GM12878 (cell line): ENCODE results near the gene MEDAG. TPM values are rescaled to one million over a fixed set of nuclear protein-coding genes. Genes with fewer than 3 reads are reported as not detected.

ENCODE experiments used
- CBFB ChIP-seq: IDR thresholded peaks from 2 replicates; pipeline ENCODE4 v1.6.1; 2016; ENCODE audit warnings: antibody characterized with exemption, low read depth
- DPF2 ChIP-seq: fragments of 450-650 bp; IDR thresholded peaks from 2 replicates; pipeline ENCODE4 v1.6.1; 2017; ENCODE audit warnings: mild to moderate bottlenecking
- ESRRA ChIP-seq: IDR thresholded peaks from 2 replicates; pipeline ENCODE4 v1.6.1; 2012; ENCODE audit warnings: mild to moderate bottlenecking, low read length, improper control_type of control experiment
- ETV6 ChIP-seq, 2 experiments: fragments of 450-650 bp in 1 of 2; IDR thresholded peaks in 1 of 2; conservative IDR thresholded peaks in 1 of 2; 2 replicates each; pipeline ENCODE4 v1.6.1; 2014; ENCODE audit warnings: antibody characterized with exemption in 1 of 2, borderline replicate concordance in 1 of 2, low read depth in 1 of 2, mild to moderate bottlenecking in 1 of 2, moderate library complexity in 1 of 2
- MYC ChIP-seq: IDR thresholded peaks from 2 replicates; pipeline ENCODE4 v1.6.1; 2011; ENCODE audit warnings: mild to moderate bottlenecking, low read length, moderate library complexity, inconsistent platforms; ENCODE audit not compliant: insufficient read depth, insufficient replicate concordance, insufficient read length, severe bottlenecking
- NFIC ChIP-seq: IDR thresholded peaks from 2 replicates; pipeline ENCODE4 v1.6.1; 2012; ENCODE audit warnings: low read depth, mild to moderate bottlenecking, inconsistent platforms, low read length, moderate library complexity
- NFXL1 ChIP-seq: fragments of 450-650 bp; IDR thresholded peaks from 2 replicates; pipeline ENCODE4 v1.6.1; 2017; ENCODE audit warnings: antibody characterized with exemption, mild to moderate bottlenecking, borderline replicate concordance
- POLR2AphosphoS2 ChIP-seq: IDR thresholded peaks from 2 replicates; pipeline ENCODE4 v1.6.1; 2011; ENCODE audit warnings: low read depth, mild to moderate bottlenecking, low read length, improper control_type of control experiment, moderate library complexity
- SUZ12 ChIP-seq: fragments of 200-600 bp; sonication (generic); IDR thresholded peaks from one replicate; pipeline ENCODE4 v1.6.1; 2018; ENCODE audit warnings: antibody characterized with exemption, mild to moderate bottlenecking; ENCODE audit not compliant: unreplicated experiment
- ZZZ3 ChIP-seq: IDR thresholded peaks from 2 replicates; pipeline ENCODE4 v1.6.1; 2011; ENCODE audit warnings: low read depth; ENCODE audit not compliant: control insufficient read depth, insufficient read length
- polyA plus RNA-seq, 11 experiments: library from polyadenylated mRNA; depleted of rRNA in 4 of 11; unstranded in 6 of 11; stranded (reverse) in 5 of 11; fragments of >200 nt; fragmentation: Nextera tagmentation in 4 of 11; fragmentation: Illumina TruSeq in 1 of 11; extraction: Ambion mirVana in 4 of 11; extraction: Trizol in 1 of 11; gene quantifications; 1 replicate in 1 of 11; 2 replicates in 10 of 11; pipeline versions ENCODE4 v1.2.1 to v1.2.3, GENCODE V29; 2011 to 2016; ENCODE audit warnings: inconsistent platforms in 2 of 11, missing spikeins in 2 of 11, low read depth in 1 of 11
- total RNA-seq, 4 experiments: library from RNA; depleted of rRNA in 3 of 4; stranded (reverse); fragments of >200 nt in 3 of 4; fragmentation: Illumina TruSeq in 1 of 4; extraction: Trizol in 1 of 4; gene quantifications; 2 replicates each; pipeline versions ENCODE4 v1.2.1 to v1.2.3, GENCODE V29; 2013 to 2021
- TF ChIP-seq, protein P1 (sequence below): fragments of 450-650 bp; formaldehyde crosslinking; IDR thresholded peaks from 2 replicates; pipeline ENCODE4 v1.4.0; 2022; ENCODE audit warnings: mild to moderate bottlenecking, moderate library complexity
- TF ChIP-seq, protein P2 (sequence below): IDR thresholded peaks from 2 replicates; pipeline ENCODE4 v1.6.1; 2012; ENCODE audit warnings: low read depth, low read length, improper control_type of control experiment
- TF ChIP-seq, protein P3 (sequence below): fragments of 450-650 bp; IDR thresholded peaks from 2 replicates; pipeline ENCODE4 v1.6.1; 2016; ENCODE audit warnings: mild to moderate bottlenecking
- TF ChIP-seq, protein P4 (sequence below), 3 experiments: IDR thresholded peaks in 2 of 3; conservative IDR thresholded peaks in 1 of 3; 2 replicates each; pipeline ENCODE4 v1.5.1; 2011; ENCODE audit warnings: low read depth in 3 of 3, low read length in 3 of 3, mild to moderate bottlenecking in 3 of 3, control low read depth in 2 of 3, moderate library complexity in 2 of 3, inconsistent platforms in 1 of 3, mixed read lengths in 1 of 3; ENCODE audit not compliant: control insufficient read depth in 2 of 3, insufficient read depth in 1 of 3; ENCODE audit errors: extremely low read depth in 1 of 3

The MEDAG gene
- total and polyA plus RNA-seq, 10 of the 15 experiments (the other 5 are each of a cell fraction or from before 2014, with no cell fraction given) = 0.03 TPM; not detected in 9

DNA sequence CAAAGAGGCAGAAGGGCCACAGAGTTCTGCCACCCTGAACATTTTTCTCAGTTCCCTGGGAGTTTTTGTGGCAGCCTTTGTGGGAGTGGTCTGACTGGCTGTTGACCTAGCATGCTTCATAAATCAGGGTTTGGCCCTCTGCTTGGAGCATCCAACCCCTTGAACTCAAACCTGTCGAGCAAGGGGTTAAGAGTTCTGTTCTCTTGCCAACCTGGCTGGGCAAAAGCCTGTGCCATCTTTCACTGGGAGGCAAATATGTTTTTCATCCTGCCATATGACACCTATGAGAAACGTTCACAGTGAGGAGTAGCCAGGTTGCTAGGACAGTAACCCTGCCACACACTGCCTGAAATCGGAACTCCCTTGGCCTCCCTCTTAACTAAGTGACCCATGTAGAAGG is 18.6 kb downstream of the MEDAG start (continued):
- TF ChIP-seq POLR2AphosphoS2 = no peak
- TF ChIP-seq SUZ12 = no peak
- TF ChIP-seq MYC = no peak
- no peak for TF ChIP-seq NFIC
- TF ChIP-seq, protein P1, sequence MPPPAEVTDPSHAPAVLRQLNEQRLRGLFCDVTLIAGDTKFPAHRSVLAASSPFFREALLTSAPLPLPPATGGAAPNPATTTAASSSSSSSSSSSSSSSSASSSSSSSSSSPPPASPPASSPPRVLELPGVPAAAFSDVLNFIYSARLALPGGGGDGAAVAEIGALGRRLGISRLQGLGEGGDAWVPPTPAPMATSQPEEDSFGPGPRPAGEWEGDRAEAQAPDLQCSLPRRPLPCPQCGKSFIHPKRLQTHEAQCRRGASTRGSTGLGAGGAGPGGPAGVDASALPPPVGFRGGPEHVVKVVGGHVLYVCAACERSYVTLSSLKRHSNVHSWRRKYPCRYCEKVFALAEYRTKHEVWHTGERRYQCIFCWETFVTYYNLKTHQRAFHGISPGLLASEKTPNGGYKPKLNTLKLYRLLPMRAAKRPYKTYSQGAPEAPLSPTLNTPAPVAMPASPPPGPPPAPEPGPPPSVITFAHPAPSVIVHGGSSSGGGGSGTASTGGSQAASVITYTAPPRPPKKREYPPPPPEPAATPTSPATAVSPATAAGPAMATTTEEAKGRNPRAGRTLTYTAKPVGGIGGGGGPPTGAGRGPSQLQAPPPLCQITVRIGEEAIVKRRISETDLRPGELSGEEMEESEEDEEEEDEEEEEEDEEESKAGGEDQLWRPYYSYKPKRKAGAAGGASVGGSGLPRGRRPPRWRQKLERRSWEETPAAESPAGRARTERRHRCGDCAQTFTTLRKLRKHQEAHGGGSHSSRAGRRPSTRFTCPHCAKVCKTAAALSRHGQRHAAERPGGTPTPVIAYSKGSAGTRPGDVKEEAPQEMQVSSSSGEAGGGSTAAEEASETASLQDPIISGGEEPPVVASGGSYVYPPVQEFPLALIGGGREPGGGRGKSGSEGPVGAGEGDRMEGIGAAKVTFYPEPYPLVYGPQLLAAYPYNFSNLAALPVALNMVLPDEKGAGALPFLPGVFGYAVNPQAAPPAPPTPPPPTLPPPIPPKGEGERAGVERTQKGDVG (CRISPR knock-in tag) = no peak
- TF ChIP-seq ETV6 (conservative IDR thresholded peaks at IDR 0.05 in 1 of 2, IDR thresholded peaks at IDR 0.05 in 1 of 2; ENCODE audit: borderline replicate concordance in 1 of 2, low read depth in 1 of 2) = no peak
- TF ChIP-seq ZZZ3 = no peak
- TF ChIP-seq, protein P2, sequence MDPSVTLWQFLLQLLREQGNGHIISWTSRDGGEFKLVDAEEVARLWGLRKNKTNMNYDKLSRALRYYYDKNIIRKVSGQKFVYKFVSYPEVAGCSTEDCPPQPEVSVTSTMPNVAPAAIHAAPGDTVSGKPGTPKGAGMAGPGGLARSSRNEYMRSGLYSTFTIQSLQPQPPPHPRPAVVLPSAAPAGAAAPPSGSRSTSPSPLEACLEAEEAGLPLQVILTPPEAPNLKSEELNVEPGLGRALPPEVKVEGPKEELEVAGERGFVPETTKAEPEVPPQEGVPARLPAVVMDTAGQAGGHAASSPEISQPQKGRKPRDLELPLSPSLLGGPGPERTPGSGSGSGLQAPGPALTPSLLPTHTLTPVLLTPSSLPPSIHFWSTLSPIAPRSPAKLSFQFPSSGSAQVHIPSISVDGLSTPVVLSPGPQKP = no peak
- TF ChIP-seq CBFB = no peak
- no peak for TF ChIP-seq NFXL1
- TF ChIP-seq DPF2 = no peak
- TF ChIP-seq, protein P3, sequence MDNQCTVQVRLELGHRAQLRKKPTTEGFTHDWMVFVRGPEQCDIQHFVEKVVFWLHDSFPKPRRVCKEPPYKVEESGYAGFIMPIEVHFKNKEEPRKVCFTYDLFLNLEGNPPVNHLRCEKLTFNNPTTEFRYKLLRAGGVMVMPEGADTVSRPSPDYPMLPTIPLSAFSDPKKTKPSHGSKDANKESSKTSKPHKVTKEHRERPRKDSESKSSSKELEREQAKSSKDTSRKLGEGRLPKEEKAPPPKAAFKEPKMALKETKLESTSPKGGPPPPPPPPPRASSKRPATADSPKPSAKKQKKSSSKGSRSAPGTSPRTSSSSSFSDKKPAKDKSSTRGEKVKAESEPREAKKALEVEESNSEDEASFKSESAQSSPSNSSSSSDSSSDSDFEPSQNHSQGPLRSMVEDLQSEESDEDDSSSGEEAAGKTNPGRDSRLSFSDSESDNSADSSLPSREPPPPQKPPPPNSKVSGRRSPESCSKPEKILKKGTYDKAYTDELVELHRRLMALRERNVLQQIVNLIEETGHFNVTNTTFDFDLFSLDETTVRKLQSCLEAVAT = no peak
- TF ChIP-seq, protein P4, sequence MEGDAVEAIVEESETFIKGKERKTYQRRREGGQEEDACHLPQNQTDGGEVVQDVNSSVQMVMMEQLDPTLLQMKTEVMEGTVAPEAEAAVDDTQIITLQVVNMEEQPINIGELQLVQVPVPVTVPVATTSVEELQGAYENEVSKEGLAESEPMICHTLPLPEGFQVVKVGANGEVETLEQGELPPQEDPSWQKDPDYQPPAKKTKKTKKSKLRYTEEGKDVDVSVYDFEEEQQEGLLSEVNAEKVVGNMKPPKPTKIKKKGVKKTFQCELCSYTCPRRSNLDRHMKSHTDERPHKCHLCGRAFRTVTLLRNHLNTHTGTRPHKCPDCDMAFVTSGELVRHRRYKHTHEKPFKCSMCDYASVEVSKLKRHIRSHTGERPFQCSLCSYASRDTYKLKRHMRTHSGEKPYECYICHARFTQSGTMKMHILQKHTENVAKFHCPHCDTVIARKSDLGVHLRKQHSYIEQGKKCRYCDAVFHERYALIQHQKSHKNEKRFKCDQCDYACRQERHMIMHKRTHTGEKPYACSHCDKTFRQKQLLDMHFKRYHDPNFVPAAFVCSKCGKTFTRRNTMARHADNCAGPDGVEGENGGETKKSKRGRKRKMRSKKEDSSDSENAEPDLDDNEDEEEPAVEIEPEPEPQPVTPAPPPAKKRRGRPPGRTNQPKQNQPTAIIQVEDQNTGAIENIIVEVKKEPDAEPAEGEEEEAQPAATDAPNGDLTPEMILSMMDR (IDR thresholded peaks at IDR 0.05 in 2 of 3, conservative IDR thresholded peaks at IDR 0.05 in 1 of 3; ENCODE audit: control insufficient read depth in 2 of 3, extremely low read depth in 1 of 3, insufficient read depth in 1 of 3, low read depth in 3 of 3, low read length in 3 of 3) = no peak
- TF ChIP-seq ESRRA = no peak
